ENCODE measurements around the gene RELT.

RELT gene

DNA sequence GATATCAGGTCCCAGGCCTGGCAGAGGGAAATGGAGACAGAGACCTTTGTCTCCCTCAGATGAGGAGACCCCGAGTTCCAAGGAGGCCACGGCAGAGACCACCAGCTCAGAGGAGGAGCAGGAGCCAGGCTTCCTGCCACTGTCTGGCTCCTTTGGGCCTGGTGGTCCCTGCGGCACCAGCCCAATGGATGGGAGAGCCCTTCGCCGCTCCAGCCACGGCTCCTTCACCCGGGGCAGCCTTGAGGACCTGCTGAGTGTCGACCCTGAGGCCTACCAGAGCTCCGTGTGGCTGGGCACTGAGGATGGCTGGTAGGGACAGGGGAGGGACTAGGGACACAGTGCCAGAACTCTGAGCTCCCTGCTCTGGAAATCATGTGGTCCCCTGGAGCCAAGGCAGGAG, 13.1 kb upstream of the RELT start:
- Histone ChIP-seq H3K27ac (no peak overlapping the region), H3K27me3 (ENCODE audit: insufficient read depth, low read depth, severe bottlenecking) (no peaks in the 10 kb centered on the region), H3K36me3 (peaks cover 15% of the 10 kb centered on the region), H3K9me3 (ENCODE audit: severe bottlenecking) (no peaks in the 10 kb centered on the region), H3K4me3 (ENCODE audit: low read depth, low read length) (no peak overlapping the region)
- TF ChIP-seq CTCF (IDR thresholded peaks at IDR 0.05; ENCODE audit: low read depth, low read length) = no peak
- DNase-seq = no peak

DNA sequence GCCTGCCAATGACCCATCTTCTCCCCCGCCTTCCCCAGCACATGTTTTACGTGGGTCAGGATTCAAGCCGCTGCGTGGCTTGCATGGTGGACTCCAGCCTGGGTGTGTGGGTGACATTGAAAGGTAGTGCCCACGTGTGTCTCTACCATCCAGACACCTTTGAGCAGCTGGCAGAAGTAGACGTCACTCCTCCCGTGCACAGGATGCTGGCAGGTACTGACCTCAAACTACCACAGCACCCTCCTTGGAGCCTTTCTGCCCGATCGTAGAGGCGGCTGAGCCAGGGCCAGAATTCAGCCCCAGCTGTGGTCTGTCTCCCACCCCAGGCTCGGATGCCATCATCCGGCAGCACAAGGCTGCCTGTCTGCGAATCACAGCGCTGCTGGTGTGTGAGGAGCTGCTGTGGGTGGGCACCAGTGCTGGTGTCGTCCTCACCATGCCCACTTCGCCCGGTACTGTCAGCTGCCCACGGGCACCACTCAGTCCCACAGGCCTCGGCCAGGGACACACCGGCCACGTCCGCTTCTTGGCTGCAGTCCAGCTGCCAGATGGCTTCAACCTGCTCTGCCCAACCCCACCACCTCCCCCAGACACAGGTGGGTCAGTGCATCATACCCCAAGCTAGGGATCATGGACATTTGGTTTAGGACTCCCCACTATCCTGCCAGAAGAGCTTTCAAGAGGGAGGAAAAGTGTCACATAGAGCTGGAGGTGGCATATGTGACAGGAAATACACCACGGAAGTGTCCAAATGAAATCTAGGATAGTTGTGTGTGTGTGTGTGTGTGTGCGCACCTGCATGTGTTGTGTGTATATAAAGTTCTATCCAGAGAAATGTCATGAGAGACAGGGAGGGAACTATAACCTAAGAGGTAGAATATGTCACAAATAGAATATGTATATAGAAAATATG, 10.6 kb upstream of the RELT start:
- no peak for TF ChIP-seq CTCF (IDR thresholded peaks at IDR 0.05; ENCODE audit: low read depth, low read length)
- no peak overlapping the region for H3K27ac ChIP-seq
- DNase-seq = no peak
- H3K27me3 ChIP-seq (ENCODE audit: insufficient read depth, low read depth, severe bottlenecking) = no peaks in the 10 kb centered on the region
- no peaks in the 10 kb centered on the region for H3K9me3 ChIP-seq (ENCODE audit: severe bottlenecking)
- H3K36me3 ChIP-seq = peaks cover 11% of the 10 kb centered on the region
- H3K4me3 ChIP-seq (ENCODE audit: low read depth, low read length) = no peak overlapping the region

GRCh38 chr11:73366265-73366610, 10.0 kb upstream of the RELT start:
- no peak for TF ChIP-seq CTCF (IDR thresholded peaks at IDR 0.05; ENCODE audit: low read depth, low read length)
- H3K9me3 ChIP-seq (ENCODE audit: severe bottlenecking) = no peaks in the 10 kb centered on the region
- H3K4me3 ChIP-seq (ENCODE audit: low read depth, low read length) = no peak overlapping the region
- H3K27ac ChIP-seq = no peak overlapping the region
- no peak for DNase-seq
- H3K36me3 ChIP-seq = peaks cover 11% of the 10 kb centered on the region
- no peaks in the 10 kb centered on the region for H3K27me3 ChIP-seq (ENCODE audit: insufficient read depth, low read depth, severe bottlenecking)

- no peak for DNase-seq
- Histone ChIP-seq H3K36me3 (peaks cover 11% of the 10 kb centered on the region), H3K9me3 (ENCODE audit: severe bottlenecking) (no peaks in the 10 kb centered on the region), H3K4me3 (ENCODE audit: low read depth, low read length) (no peak overlapping the region), H3K27me3 (ENCODE audit: insufficient read depth, low read depth, severe bottlenecking) (no peaks in the 10 kb centered on the region), H3K27ac (no peak overlapping the region)
- no peak for TF ChIP-seq CTCF (IDR thresholded peaks at IDR 0.05; ENCODE audit: low read depth, low read length)
These were observed 9.2 kb upstream of the RELT start for GRCh38 chr11:73366953-73367352.

- Histone ChIP-seq H3K4me3 (ENCODE audit: low read depth, low read length) (no peak overlapping the region), H3K36me3 (peaks cover 8% of the 10 kb centered on the region), H3K27ac (no peak overlapping the region), H3K27me3 (ENCODE audit: insufficient read depth, low read depth, severe bottlenecking) (no peaks in the 10 kb centered on the region), H3K9me3 (ENCODE audit: severe bottlenecking) (no peaks in the 10 kb centered on the region)
- no peak for DNase-seq
- TF ChIP-seq CTCF (IDR thresholded peaks at IDR 0.05; ENCODE audit: low read depth, low read length) = no peak
These were observed 8.6 kb upstream of the RELT start for GRCh38 chr11:73367482-73368024.

Measured in WERI-Rb-1 (cell line).